OCI-LY3 (cell line): ENCODE data around the gene CD151.

Experiments
- CTCF ChIP-seq: fragments of 200-600, 300-600 bp; sonication (generic); IDR thresholded peaks from 2 replicates; pipeline ENCODE4 v1.5.1; 2014; ENCODE audit warnings: antibody characterized with exemption, low read length, low read depth
- EZH2phosphoT487 ChIP-seq: fragments of 200-600 bp; shearing (Covaris generic); IDR thresholded peaks from 2 replicates; pipeline ENCODE4 v1.6.1; 2018; ENCODE audit warnings: antibody characterized with exemption, mixed run types, low read depth

GRCh38 chr11:792873-793272, 39.9 kb upstream of the CD151 start:
- no peak for TF ChIP-seq CTCF
- no peak for TF ChIP-seq EZH2phosphoT487
